ENCODE data around the gene STAC2. TPM values are rescaled to one million over a fixed set of nuclear protein-coding genes. Genes with fewer than 3 reads are reported as not detected.

The STAC2 gene
- total and polyA plus RNA-seq, 2 of the 13 experiments (the other 11 are each of a cell fraction or from before 2014, with no cell fraction given): not detected

- TF ChIP-seq STAT5B (CRISPR knock-in tag; IDR thresholded peaks at IDR 0.05) (no peak), SOX6 (IDR thresholded peaks at IDR 0.05) (no peak), SOX6 (CRISPR knock-in tag; IDR thresholded peaks at IDR 0.05) (no peak), FOSL2 (CRISPR knock-in tag; IDR thresholded peaks at IDR 0.05) (peak; percentile 54), FOXO1 (CRISPR knock-in tag; IDR thresholded peaks at IDR 0.05) (0 out of 2 replicates have a peak, but pooled peaks have one; percentile 15), ZNF572 (CRISPR knock-in tag; IDR thresholded peaks at IDR 0.05) (peak; percentile 71; the same call in 1 of the 2 replicates), KDM2A (CRISPR knock-in tag; IDR thresholded peaks at IDR 0.05; ENCODE audit: borderline replicate concordance, low read depth) (0 out of 2 replicates have a peak, but pooled peaks have one; percentile 30), ZNF281 (CRISPR knock-in tag; IDR thresholded peaks at IDR 0.05; ENCODE audit: borderline replicate concordance) (peak; percentile 75), NR2F1 (CRISPR knock-in tag; IDR thresholded peaks at IDR 0.05) (no peak), ZNF563 (CRISPR knock-in tag; IDR thresholded peaks at IDR 0.05) (no peak), RAD21 (CRISPR knock-in tag; IDR thresholded peaks at IDR 0.05) (peak; percentile 69), SAP130 (CRISPR knock-in tag; IDR thresholded peaks at IDR 0.05; ENCODE audit: low read depth) (peak; percentile 64), ZNF160 (CRISPR knock-in tag; IDR thresholded peaks at IDR 0.05) (no peak), KDM5B (CRISPR knock-in tag; IDR thresholded peaks at IDR 0.05; ENCODE audit: borderline replicate concordance) (0 out of 2 replicates have a peak, but pooled peaks have one; percentile 21), ZNF235 (CRISPR knock-in tag; IDR thresholded peaks at IDR 0.05; ENCODE audit: borderline replicate concordance) (no peak), GATAD1 (CRISPR knock-in tag; IDR thresholded peaks at IDR 0.05) (peak; percentile 33; the same call in 1 of the 2 replicates), PATZ1 (CRISPR knock-in tag; IDR thresholded peaks at IDR 0.05) (peak; percentile 88)
- TF ChIP-seq, protein P1, sequence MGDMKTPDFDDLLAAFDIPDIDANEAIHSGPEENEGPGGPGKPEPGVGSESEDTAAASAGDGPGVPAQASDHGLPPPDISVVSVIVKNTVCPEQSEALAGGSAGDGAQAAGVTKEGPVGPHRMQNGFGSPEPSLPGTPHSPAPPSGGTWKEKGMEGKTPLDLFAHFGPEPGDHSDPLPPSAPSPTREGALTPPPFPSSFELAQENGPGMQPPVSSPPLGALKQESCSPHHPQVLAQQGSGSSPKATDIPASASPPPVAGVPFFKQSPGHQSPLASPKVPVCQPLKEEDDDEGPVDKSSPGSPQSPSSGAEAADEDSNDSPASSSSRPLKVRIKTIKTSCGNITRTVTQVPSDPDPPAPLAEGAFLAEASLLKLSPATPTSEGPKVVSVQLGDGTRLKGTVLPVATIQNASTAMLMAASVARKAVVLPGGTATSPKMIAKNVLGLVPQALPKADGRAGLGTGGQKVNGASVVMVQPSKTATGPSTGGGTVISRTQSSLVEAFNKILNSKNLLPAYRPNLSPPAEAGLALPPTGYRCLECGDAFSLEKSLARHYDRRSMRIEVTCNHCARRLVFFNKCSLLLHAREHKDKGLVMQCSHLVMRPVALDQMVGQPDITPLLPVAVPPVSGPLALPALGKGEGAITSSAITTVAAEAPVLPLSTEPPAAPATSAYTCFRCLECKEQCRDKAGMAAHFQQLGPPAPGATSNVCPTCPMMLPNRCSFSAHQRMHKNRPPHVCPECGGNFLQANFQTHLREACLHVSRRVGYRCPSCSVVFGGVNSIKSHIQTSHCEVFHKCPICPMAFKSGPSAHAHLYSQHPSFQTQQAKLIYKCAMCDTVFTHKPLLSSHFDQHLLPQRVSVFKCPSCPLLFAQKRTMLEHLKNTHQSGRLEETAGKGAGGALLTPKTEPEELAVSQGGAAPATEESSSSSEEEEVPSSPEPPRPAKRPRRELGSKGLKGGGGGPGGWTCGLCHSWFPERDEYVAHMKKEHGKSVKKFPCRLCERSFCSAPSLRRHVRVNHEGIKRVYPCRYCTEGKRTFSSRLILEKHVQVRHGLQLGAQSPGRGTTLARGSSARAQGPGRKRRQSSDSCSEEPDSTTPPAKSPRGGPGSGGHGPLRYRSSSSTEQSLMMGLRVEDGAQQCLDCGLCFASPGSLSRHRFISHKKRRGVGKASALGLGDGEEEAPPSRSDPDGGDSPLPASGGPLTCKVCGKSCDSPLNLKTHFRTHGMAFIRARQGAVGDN (CRISPR knock-in tag; IDR thresholded peaks at IDR 0.05): peak; percentile 44; the same call in 1 of the 2 replicates
Measured at GRCh38 chr17:39194089-39194984, 31.4 kb downstream of the STAC2 start (continued).
